GM10266 (cell line): ENCODE measurements around the gene NMT1.
"Not testable (repeated sequence)": the region's sequence is repeated elsewhere in the genome, so short reads cannot be mapped to it uniquely, and the experiment has no call there.

Source experiments
- DNase-seq: peaks from one replicate; pipeline ENCODE4 v3.0.0; 2012; ENCODE audit errors: extremely low spot score
- CTCF ChIP-seq: IDR thresholded peaks from 2 replicates; pipeline ENCODE4 v1.5.1; 2012; ENCODE audit warnings: mild to moderate bottlenecking, low read depth; ENCODE audit not compliant: control insufficient read depth, insufficient read depth; ENCODE audit errors: missing control alignments

Gene NMT1

GRCh38 chr17:45048795-45049563 is 12.1 kb upstream of the NMT1 start:
- no peak for DNase-seq

GRCh38 chr17:45050481-45051059 is 10.5 kb upstream of the NMT1 start:
- peak; percentile 55 for DNase-seq
- TF ChIP-seq CTCF, result no peak

More at GRCh38 chr17:45048795-45049563, 12.1 kb upstream of the NMT1 start:
- TF ChIP-seq CTCF, result peak; percentile 22

GRCh38 chr17:45051060-45051719 is 9.9 kb upstream of the NMT1 start, which contains the start of gene DCAKD:
TSS of gene DCAKD (minus strand) at chr17:45051632. CDS start at chr17:45034885, 16,747 bp downstream.
- TF ChIP-seq CTCF, result no peak
- DNase-seq, result peak; percentile 97

- not testable (repeated sequence) for DNase-seq
Measured at GRCh38 chr17:45051720-45052051, 9.4 kb upstream of the NMT1 start.

- no peak for DNase-seq
- TF ChIP-seq CTCF, result no peak
Measured at GRCh38 chr17:45052052-45052772, 8.9 kb upstream of the NMT1 start.

- TF ChIP-seq CTCF, result no peak
- no peak for DNase-seq
Measured at GRCh38 chr17:45060382-45060796, 728 bp upstream of the NMT1 start.

- no peak for TF ChIP-seq CTCF
Measured at GRCh38 chr17:45061606-45062205, 589 bp downstream of the NMT1 start.

More at GRCh38 chr17:45061606-45062205, 589 bp downstream of the NMT1 start:
- peak; percentile 89 for DNase-seq
